IMR-90 (cell line): ENCODE data around the gene EXOC3L4. TPM values are rescaled to one million over a fixed set of nuclear protein-coding genes. Genes with fewer than 3 reads are reported as not detected.

Source experiments
- ATAC-seq: fragments of 200-7000 bp; cut with Tn5 transposase; 2 replicates; pipeline ENCODE4 v1.9.1; 2020; ENCODE audit warnings: low read depth, mild to moderate bottlenecking, moderate library complexity
- BruUV-seq: library from RNA; stranded (reverse); fragments of 400-500 nt; replicated peaks from 2 replicates; lab custom pipeline; 2021; lab: Mats Ljungman, UMichigan
- CTCF ChIA-PET: fragments of 300-600 bp; formaldehyde crosslinking; extraction: SDS; loops from one replicate; lab custom pipeline; 2021; ENCODE audit warnings: antibody characterized with exemption; lab: Yijun Ruan, JAX
- POLR2A ChIA-PET: fragments of 300-600 bp; sonication (Branson Sonifier 250); formaldehyde crosslinking; loops from one replicate; lab custom pipeline; 2022; ENCODE audit warnings: antibody characterized with exemption; ENCODE audit not compliant: unreplicated experiment; lab: Charles Lee
- DNase-seq: peaks from one replicate; pipeline ENCODE4 v3.0.0; 2013
- H2AFZ ChIP-seq: replicated peaks from 2 replicates; pipeline ENCODE3; 2013; ENCODE audit warnings: low read length, mild to moderate bottlenecking; ENCODE audit not compliant: poor library complexity
- H2AK5ac ChIP-seq: 2 replicates; pipeline ENCODE4 v1.6.1; 2013; ENCODE audit warnings: low read depth, low read length, inconsistent platforms
- H2AK9ac ChIP-seq: replicated peaks from 2 replicates; pipeline ENCODE3; 2013; ENCODE audit warnings: mild to moderate bottlenecking, low read depth, low read length, moderate library complexity; ENCODE audit not compliant: poor library complexity
- H2BK120ac ChIP-seq: 2 replicates; pipeline ENCODE4 v1.6.1; 2013; ENCODE audit warnings: low read depth, low read length, inconsistent platforms
- H2BK15ac ChIP-seq: 3 replicates; pipeline ENCODE4 v1.6.1; 2013; ENCODE audit warnings: low read depth, low read length, inconsistent platforms
- H2BK20ac ChIP-seq: 2 replicates; pipeline ENCODE4 v1.6.1; 2013; ENCODE audit warnings: low read depth, mild to moderate bottlenecking, inconsistent platforms, low read length, moderate library complexity
- H2BK5ac ChIP-seq: 2 replicates; pipeline ENCODE4 v1.6.1; 2013; ENCODE audit warnings: mild to moderate bottlenecking, low read depth, low read length, inconsistent platforms; ENCODE audit not compliant: poor library complexity, severe bottlenecking
- H3K14ac ChIP-seq: replicated peaks from 2 replicates; pipeline ENCODE4 v1.6.1; 2013; ENCODE audit warnings: low read depth, low read length, inconsistent platforms
- H3K18ac ChIP-seq: 2 replicates; pipeline ENCODE4 v1.6.1; 2013; ENCODE audit warnings: low read depth, low read length, control low read depth
- H3K23ac ChIP-seq: 2 replicates; pipeline ENCODE4 v1.6.1; 2013; ENCODE audit warnings: low read depth, low read length, inconsistent platforms
- H3K27ac ChIP-seq: 2 replicates; pipeline ENCODE4 v1.5.1; 2013; ENCODE audit warnings: mild to moderate bottlenecking, control low read depth, low read length; ENCODE audit not compliant: insufficient read depth
- H3K27me3 ChIP-seq: 2 replicates; pipeline ENCODE4 v1.6.1; 2013; ENCODE audit warnings: low read length; ENCODE audit not compliant: control insufficient read depth, insufficient read depth
- H3K36me3 ChIP-seq: 2 replicates; pipeline ENCODE4 v1.6.1; 2013; ENCODE audit warnings: low read length, mixed read lengths; ENCODE audit not compliant: control insufficient read depth, insufficient read depth
- H3K4ac ChIP-seq: 2 replicates; pipeline ENCODE4 v1.6.1; 2013; ENCODE audit warnings: low read depth, low read length, inconsistent platforms
- H3K4me1 ChIP-seq: 2 replicates; pipeline ENCODE4 v1.6.1; 2013; ENCODE audit warnings: low read length, mixed read lengths; ENCODE audit not compliant: control insufficient read depth, insufficient read depth
- H3K4me2 ChIP-seq: 2 replicates; pipeline ENCODE4 v1.6.1; 2013; ENCODE audit warnings: low read depth, mild to moderate bottlenecking, control low read depth, low read length, moderate library complexity
- H3K4me3 ChIP-seq: 2 replicates; pipeline ENCODE4 v1.5.1; 2013; ENCODE audit warnings: low read depth, mild to moderate bottlenecking, control low read depth, low read length, moderate library complexity; ENCODE audit not compliant: insufficient read depth
- H3K56ac ChIP-seq: 2 replicates; pipeline ENCODE4 v1.6.1; 2013; ENCODE audit warnings: low read length, inconsistent platforms; ENCODE audit not compliant: insufficient read depth; ENCODE audit errors: extremely low read depth
- H3K79me1 ChIP-seq, 2 experiments: 2 replicates each; pipeline ENCODE4 v1.6.1; 2013; ENCODE audit warnings: low read length in 2 of 2, inconsistent platforms in 1 of 2, low read depth in 1 of 2
- H3K9ac ChIP-seq: 2 replicates; pipeline ENCODE4 v1.6.1; 2013; ENCODE audit warnings: low read depth, low read length, control low read depth
- H3K9me1 ChIP-seq: 2 replicates; pipeline ENCODE4 v1.6.1; 2013; ENCODE audit warnings: low read length, inconsistent platforms; ENCODE audit not compliant: insufficient read depth
- H3K9me3 ChIP-seq: 2 replicates; pipeline ENCODE4 v1.6.1; 2013; ENCODE audit warnings: low read length; ENCODE audit not compliant: control insufficient read depth, insufficient read depth
- H4K20me1 ChIP-seq: 2 replicates; pipeline ENCODE4 v1.6.1; 2013; ENCODE audit warnings: low read length, inconsistent platforms; ENCODE audit not compliant: insufficient read depth
- H4K5ac ChIP-seq: 2 replicates; pipeline ENCODE4 v1.6.1; 2013; ENCODE audit warnings: mild to moderate bottlenecking, low read depth, low read length, control low read depth
- H4K8ac ChIP-seq, 2 experiments: 2 replicates each; pipeline ENCODE4 v1.6.1; 2013; ENCODE audit warnings: low read depth in 2 of 2, low read length in 2 of 2, control low read depth in 1 of 2, inconsistent platforms in 1 of 2
- H4K91ac ChIP-seq: 2 replicates; pipeline ENCODE4 v1.6.1; 2013; ENCODE audit warnings: low read depth, low read length, inconsistent platforms; ENCODE audit not compliant: insufficient read depth
- BHLHE40 ChIP-seq: fragments of 150-350 bp; IDR thresholded peaks from 2 replicates; pipeline ENCODE4 v1.6.1; 2016; ENCODE audit warnings: mild to moderate bottlenecking, low read depth, low read length
- CHD1 ChIP-seq: IDR thresholded peaks from 2 replicates; pipeline ENCODE4 v1.6.1; 2012; ENCODE audit warnings: low read depth, low read length, improper control_type of control experiment
- ELK1 ChIP-seq: fragments of 150-350 bp; IDR thresholded peaks from 2 replicates; pipeline ENCODE4 v1.6.1; 2016; ENCODE audit warnings: low read depth, mild to moderate bottlenecking, low read length, moderate library complexity, borderline replicate concordance
- MAFK ChIP-seq: IDR thresholded peaks from 2 replicates; pipeline ENCODE4 v1.6.1; 2012; ENCODE audit warnings: low read depth, low read length, improper control_type of control experiment
- MAZ ChIP-seq: IDR thresholded peaks from 2 replicates; pipeline ENCODE4 v1.6.1; 2012; ENCODE audit warnings: low read depth, mild to moderate bottlenecking, low read length, improper control_type of control experiment, moderate library complexity, borderline replicate concordance
- MXI1 ChIP-seq: IDR thresholded peaks from 2 replicates; pipeline ENCODE4 v1.6.1; 2012; ENCODE audit warnings: low read depth, mild to moderate bottlenecking, low read length, moderate library complexity, borderline replicate concordance
- POLR2A ChIP-seq: IDR thresholded peaks from 2 replicates; pipeline ENCODE4 v1.6.1; 2012; ENCODE audit warnings: mild to moderate bottlenecking, low read depth, low read length
- RAD21 ChIP-seq: IDR thresholded peaks from 2 replicates; pipeline ENCODE4 v1.6.1; 2012; ENCODE audit warnings: low read length, improper control_type of control experiment
- RCOR1 ChIP-seq: IDR thresholded peaks from 2 replicates; pipeline ENCODE4 v1.6.1; 2012; ENCODE audit warnings: mild to moderate bottlenecking, low read length, improper control_type of control experiment; ENCODE audit not compliant: insufficient replicate concordance
- RFX5 ChIP-seq: IDR thresholded peaks from 2 replicates; pipeline ENCODE4 v1.8.0; 2012; ENCODE audit warnings: low read depth, mild to moderate bottlenecking, low read length, moderate library complexity
- SMC3 ChIP-seq: fragments of 150-350 bp; IDR thresholded peaks from 2 replicates; pipeline ENCODE4 v1.6.1; 2016; ENCODE audit warnings: low read depth, mild to moderate bottlenecking, antibody characterized with exemption, low read length, moderate library complexity
- USF2 ChIP-seq: fragments of 150-350 bp; IDR thresholded peaks from 2 replicates; pipeline ENCODE4 v1.6.1; 2017; ENCODE audit warnings: mild to moderate bottlenecking, antibody characterized with exemption, low read length, low read depth
- WGBS, 2 experiments: methylation state at CpG; one replicate each; pipeline versions ENCODE4 v1.1.5 to v1.1.7; 2013; ENCODE audit warnings: missing lambda C conversion rate in 2 of 2; ENCODE audit not compliant: insufficient read length in 1 of 2; ENCODE audit errors: extremely low coverage in 2 of 2; 5-methylcytosine and 5-hydroxymethylcytosine counted together
- dilution Hi-C: fragments of 300-500 bp; cut with HindIII; formaldehyde crosslinking; loops from one replicate; pipeline ENCODE4 v1.14.3; 2018; ENCODE audit warnings: low sequenced_read_pairs; ENCODE audit not compliant: unreplicated experiment
- in situ Hi-C: fragments of 300-500 bp; cut with MboI; formaldehyde crosslinking; loops from 3 replicates; pipeline ENCODE4 v1.14.3; 2019; ENCODE audit warnings: low sequenced_read_pairs, inconsistent platforms, mixed read lengths
- intact Hi-C: fragments of 100-400 bp; cut with micrococcal nuclease; formaldehyde crosslinking; loops from 2 replicates; pipeline ENCODE4 v1.10.0; 2022
- polyA plus RNA-seq, 3 experiments: library from polyadenylated mRNA; depleted of rRNA; stranded (reverse); fragments of >200 nt; gene quantifications; 2 replicates each; pipeline ENCODE4 v1.2.3, GENCODE V29; 2012; ENCODE audit warnings: low replicate concordance in 1 of 3
- total RNA-seq: library from RNA; depleted of rRNA; stranded (reverse); fragments of >200 nt; gene quantifications from 2 replicates; pipeline ENCODE4 v1.2.3, GENCODE V29; 2012

EXOC3L4 gene
- total and polyA plus RNA-seq, 2 of the 4 experiments (the other 2 are of a cell fraction) = not detected

- TF ChIP-seq RAD21 = no peak
Observed at GRCh38 chr14:103129301-103130016, 34.9 kb downstream of the EXOC3L4 start (continued).

- peak overlapping the region; percentile 65 for H2AFZ ChIP-seq
- H4K5ac ChIP-seq = peak overlapping the region; percentile 10; the same call in 1 of the 2 replicates
- H3K4me1 ChIP-seq = peaks cover 14% of the 10 kb centered on the region
- in situ Hi-C loops (no loop called here), dilution Hi-C loops (no loop called here), intact Hi-C loops (no loop called here)
- peak overlapping the region in 1 of 2 experiments; percentile 70; a peak in 1 of 4 replicates for H4K8ac ChIP-seq
- WGBS, 2 experiments = 95% methylated on average over 10 of the region's 26 CpGs; no CpG with 5 or more reads in 1 of the 2 experiments
- H3K56ac ChIP-seq = no peak overlapping the region
- H2AK5ac ChIP-seq = peak overlapping the region; percentile 76
- no peak overlapping the region for H3K4me3 ChIP-seq
- H2BK5ac ChIP-seq = peak overlapping the region; percentile 12
- no peak overlapping the region for H3K9ac ChIP-seq
- H2AK9ac ChIP-seq = peak overlapping the region; percentile 86
- ATAC-seq (no peak), DNase-seq (no peak)
- peak overlapping the region; percentile 73; the same call in 1 of the 2 replicates for H2BK120ac ChIP-seq
- peak overlapping the region; percentile 53; the same call in 1 of the 2 replicates for H2BK20ac ChIP-seq
- H3K27me3 ChIP-seq = peaks cover 6% of the 10 kb centered on the region; the same call in 1 of the 2 replicates
- peak overlapping the region; percentile 30; the same call in 1 of the 2 replicates for H3K27ac ChIP-seq
- ChIA-PET CTCF (interaction anchor here (1.5 kb wide), 1 partner anchor 25 kb away, joined by 6 read pairs; no protein-coding TSS in a partner anchor), POLR2A (no interaction called here)
- H3K36me3 ChIP-seq = no peaks in the 10 kb centered on the region
- no peak for TF ChIP-seq MXI1
- TF ChIP-seq POLR2A = no peak
- TF ChIP-seq USF2 = no peak
- TF ChIP-seq RFX5 = no peak
- no peak for TF ChIP-seq CHD1
- TF ChIP-seq SMC3 = no peak
- TF ChIP-seq BHLHE40 = no peak
- TF ChIP-seq MAFK = no peak
- TF ChIP-seq MAZ = no peak
- TF ChIP-seq ELK1 = no peak
- TF ChIP-seq RCOR1 = no peak
- H3K9me1 ChIP-seq = peaks cover 9% of the 10 kb centered on the region
- peak overlapping the region; percentile 70; the same call in 1 of the 2 replicates for H4K91ac ChIP-seq
- H3K23ac ChIP-seq = no peak overlapping the region
- no peaks in the 10 kb centered on the region; a peak in 1 of 4 replicates for H3K79me1 ChIP-seq
- peak overlapping the region; percentile 16; the same call in 1 of the 3 replicates for H2BK15ac ChIP-seq
- peak overlapping the region; percentile 42; the same call in 1 of the 2 replicates for H3K14ac ChIP-seq
- H3K18ac ChIP-seq = peak overlapping the region; percentile 5; the same call in 1 of the 2 replicates
- no peaks in the 10 kb centered on the region for H3K9me3 ChIP-seq
- no peak overlapping the region for H3K4me2 ChIP-seq
- peaks cover 3% of the 10 kb centered on the region; the same call in 1 of the 2 replicates for H4K20me1 ChIP-seq
- BruUV-seq = no TSS peak
- peak overlapping the region; percentile 75 for H3K4ac ChIP-seq
Observed at GRCh38 chr14:103130017-103130764, 35.7 kb downstream of the EXOC3L4 start.
